HepG2 (cell line): Measurements from ENCODE around the gene C11orf16.

Source experiments
- EZH2 ChIP-seq: conservative IDR thresholded peaks from 2 replicates; pipeline ENCODE4 v1.6.1; 2012; ENCODE audit warnings: mild to moderate bottlenecking, low read depth, low read length, moderate library complexity
- ZNF639 ChIP-seq: conservative IDR thresholded peaks from 2 replicates; pipeline ENCODE4 v1.6.1; 2018; ENCODE audit warnings: missing genetic modification reagents
- ZNF816 ChIP-seq: sonication (generic); formaldehyde crosslinking; IDR thresholded peaks from 2 replicates; pipeline ENCODE4 v1.8.0; 2022; ENCODE audit warnings: missing genetic modification reagents, mild to moderate bottlenecking, borderline replicate concordance

- no peak for TF ChIP-seq ZNF639 (CRISPR knock-in tag)
- TF ChIP-seq ZNF816 (CRISPR knock-in tag), result no peak
- no peak for TF ChIP-seq EZH2
These were observed 5.5 kb downstream of the C11orf16 start for GRCh38 chr11:8927233-8927632.
